OCI-LY7 (cell line): ENCODE measurements around the gene KCNQ1OT1. TPM values are rescaled to one million over a fixed set of nuclear protein-coding genes. Genes with fewer than 3 reads are reported as not detected.

Experiments used
- BruUV-seq: library from RNA; stranded (reverse); fragments of 400-500 nt; replicated peaks from 2 replicates; lab custom pipeline; 2021; lab: Mats Ljungman, UMichigan
- CTCF ChIA-PET: fragments of 300-600 bp; sonication (Branson Sonifier 250); formaldehyde crosslinking; loops from one replicate; lab custom pipeline; 2022; ENCODE audit warnings: antibody characterized with exemption; ENCODE audit not compliant: unreplicated experiment; lab: Charles Lee
- POLR2A ChIA-PET: fragments of 300-600 bp; sonication (Branson Sonifier 250); formaldehyde crosslinking; loops from one replicate; lab custom pipeline; 2022; ENCODE audit warnings: antibody characterized with exemption; lab: Charles Lee
- DNase-seq: peaks from one replicate; pipeline ENCODE4 v3.0.0-alpha.2; 2015; ENCODE audit warnings: low spot score
- H2AFZ ChIP-seq: fragments of 200-600 bp; sonication (generic), shearing (Covaris generic); 2 replicates; pipeline ENCODE4 v1.6.1; 2014; ENCODE audit warnings: mild to moderate bottlenecking, antibody characterized with exemption, low read length, moderate library complexity
- H3K27ac ChIP-seq: fragments of 200-600 bp; sonication (generic); 2 replicates; pipeline ENCODE4 v1.5.1; 2014; ENCODE audit warnings: mixed run types, low read depth, mild to moderate bottlenecking, moderate library complexity, low read length, inconsistent platforms; ENCODE audit not compliant: poor library complexity, severe bottlenecking
- H3K36me3 ChIP-seq: fragments of 200-600 bp; sonication (generic); 2 replicates; pipeline ENCODE4 v1.6.1; 2014; ENCODE audit warnings: mild to moderate bottlenecking, antibody characterized with exemption, low read length, moderate library complexity, mixed read lengths; ENCODE audit not compliant: insufficient read depth
- H3K4me1 ChIP-seq: fragments of 200-600 bp; sonication (generic); 2 replicates; pipeline ENCODE4 v1.5.1; 2014; ENCODE audit warnings: mild to moderate bottlenecking, low read length; ENCODE audit not compliant: insufficient read depth, poor library complexity, severe bottlenecking
- H3K4me2 ChIP-seq: fragments of 200-600 bp; sonication (generic); 2 replicates; pipeline ENCODE4 v1.6.1; 2014; ENCODE audit warnings: mild to moderate bottlenecking, low read length
- H3K4me3 ChIP-seq: fragments of 200-600 bp; sonication (generic); 2 replicates; pipeline ENCODE4 v1.5.1; 2014; ENCODE audit warnings: mild to moderate bottlenecking, low read depth, low read length; ENCODE audit not compliant: poor library complexity, severe bottlenecking
- H3K79me2 ChIP-seq: fragments of 200-600 bp; sonication (generic); 2 replicates; pipeline ENCODE4 v1.6.1; 2016; ENCODE audit warnings: low read depth, mild to moderate bottlenecking, low read length, moderate library complexity, mixed read lengths; ENCODE audit not compliant: insufficient read depth
- H3K9me2 ChIP-seq: fragments of 200-600 bp; sonication (generic); 2 replicates; pipeline ENCODE4 v1.6.1; 2016; ENCODE audit warnings: mild to moderate bottlenecking, low read length, mixed read lengths; ENCODE audit not compliant: insufficient read depth
- H3K9me3 ChIP-seq: fragments of 200-600 bp; sonication (generic); 2 replicates; pipeline ENCODE4 v1.6.1; 2014; ENCODE audit warnings: mild to moderate bottlenecking, mixed run types, low read length, mixed read lengths
- H4K20me1 ChIP-seq: fragments of 200-600 bp; sonication (generic); 2 replicates; pipeline ENCODE4 v1.6.1; 2014; ENCODE audit warnings: mild to moderate bottlenecking, antibody characterized with exemption, low read length, moderate library complexity, mixed read lengths; ENCODE audit not compliant: insufficient read depth
- CTCF ChIP-seq: fragments of 200-600 bp; sonication (generic); conservative IDR thresholded peaks from 2 replicates; pipeline ENCODE4 v1.5.1; 2014; ENCODE audit warnings: mild to moderate bottlenecking, antibody characterized with exemption, low read length, moderate library complexity, mixed read lengths
- EZH2phosphoT487 ChIP-seq: fragments of 200-600 bp; sonication (generic); IDR thresholded peaks from 2 replicates; pipeline ENCODE4 v1.6.1; 2018; ENCODE audit warnings: low read depth, borderline replicate concordance, mild to moderate bottlenecking, mixed run types, antibody characterized with exemption, low read length, moderate library complexity, mixed read lengths
- intact Hi-C: fragments of 100-400 bp; cut with micrococcal nuclease; formaldehyde crosslinking; loops from one replicate; pipeline ENCODE4 v1.10.0; 2022; ENCODE audit not compliant: unreplicated experiment
- total RNA-seq, 2 experiments: library from RNA; depleted of rRNA in 1 of 2; stranded (reverse); fragments of >200 nt in 1 of 2; shearing (Covaris generic) in 1 of 2; gene quantifications; 2 replicates each; pipeline ENCODE4 v1.2.3, GENCODE V29; 2014 to 2022

Gene KCNQ1OT1
- total RNA-seq, 2 experiments from 2014 or later, result 2.9 to 3.4 TPM

- Histone ChIP-seq H3K27ac (no peak overlapping the region), H2AFZ (no peak overlapping the region), H3K79me2 (no peaks in the 10 kb centered on the region), H3K9me3 (no peaks in the 10 kb centered on the region), H4K20me1 (no peaks in the 10 kb centered on the region), H3K9me2 (no peaks in the 10 kb centered on the region), H3K36me3 (no peaks in the 10 kb centered on the region), H3K4me2 (no peak overlapping the region), H3K4me3 (no peak overlapping the region), H3K4me1 (no peaks in the 10 kb centered on the region)
- DNase-seq, result no peak
- TF ChIP-seq CTCF, result no peak
- TF ChIP-seq EZH2phosphoT487, result no peak
- no TSS peak for BruUV-seq
- CTCF ChIA-PET, result no interaction called here
- POLR2A ChIA-PET, result no interaction called here
- intact Hi-C loops, result no loop called here
These were observed 129.5 kb downstream of the KCNQ1OT1 start for GRCh38 chr11:2570211-2570811.

GRCh38 chr11:2569731-2570210 lies 130.0 kb downstream of the KCNQ1OT1 start:
- intact Hi-C loops, result no loop called here
- DNase-seq, result no peak
- Histone ChIP-seq H2AFZ (no peak overlapping the region), H4K20me1 (no peaks in the 10 kb centered on the region), H3K9me2 (no peaks in the 10 kb centered on the region), H3K36me3 (no peaks in the 10 kb centered on the region), H3K79me2 (no peaks in the 10 kb centered on the region), H3K9me3 (no peaks in the 10 kb centered on the region), H3K27ac (no peak overlapping the region), H3K4me1 (no peaks in the 10 kb centered on the region), H3K4me2 (no peak overlapping the region), H3K4me3 (no peak overlapping the region)
- TF ChIP-seq EZH2phosphoT487, result no peak
- TF ChIP-seq CTCF, result no peak
- ChIA-PET CTCF (no interaction called here), POLR2A (no interaction called here)
- no TSS peak for BruUV-seq

- H3K27ac ChIP-seq, result no peak overlapping the region
- POLR2A ChIA-PET, result no interaction called here
These were observed 130.5 kb downstream of the KCNQ1OT1 start for GRCh38 chr11:2569321-2569721.

More at GRCh38 chr11:2569321-2569721, 130.5 kb downstream of the KCNQ1OT1 start:
- Histone ChIP-seq H4K20me1 (no peaks in the 10 kb centered on the region), H3K36me3 (no peaks in the 10 kb centered on the region), H3K4me3 (no peak overlapping the region), H3K79me2 (no peaks in the 10 kb centered on the region), H3K4me1 (no peaks in the 10 kb centered on the region), H3K9me3 (no peaks in the 10 kb centered on the region), H3K9me2 (no peaks in the 10 kb centered on the region), H3K4me2 (no peak overlapping the region), H2AFZ (no peak overlapping the region)
- CTCF ChIA-PET, result no interaction called here
- BruUV-seq, result no TSS peak
- intact Hi-C loops, result no loop called here
- DNase-seq, result no peak
- TF ChIP-seq CTCF (no peak), EZH2phosphoT487 (no peak)
